Measurements from ENCODE around the gene EMC1. TPM values are rescaled to one million over a fixed set of nuclear protein-coding genes. Genes with fewer than 3 reads are reported as not detected.
"Not testable (repeated sequence)": the region's sequence is repeated elsewhere in the genome, so short reads cannot be mapped to it uniquely, and the experiment has no call there.

The EMC1 gene
- polyA plus RNA-seq, 1 donor (not counting 4 experiments of a cell fraction or from before 2014, with no cell fraction given): 28.6 TPM

DNA sequence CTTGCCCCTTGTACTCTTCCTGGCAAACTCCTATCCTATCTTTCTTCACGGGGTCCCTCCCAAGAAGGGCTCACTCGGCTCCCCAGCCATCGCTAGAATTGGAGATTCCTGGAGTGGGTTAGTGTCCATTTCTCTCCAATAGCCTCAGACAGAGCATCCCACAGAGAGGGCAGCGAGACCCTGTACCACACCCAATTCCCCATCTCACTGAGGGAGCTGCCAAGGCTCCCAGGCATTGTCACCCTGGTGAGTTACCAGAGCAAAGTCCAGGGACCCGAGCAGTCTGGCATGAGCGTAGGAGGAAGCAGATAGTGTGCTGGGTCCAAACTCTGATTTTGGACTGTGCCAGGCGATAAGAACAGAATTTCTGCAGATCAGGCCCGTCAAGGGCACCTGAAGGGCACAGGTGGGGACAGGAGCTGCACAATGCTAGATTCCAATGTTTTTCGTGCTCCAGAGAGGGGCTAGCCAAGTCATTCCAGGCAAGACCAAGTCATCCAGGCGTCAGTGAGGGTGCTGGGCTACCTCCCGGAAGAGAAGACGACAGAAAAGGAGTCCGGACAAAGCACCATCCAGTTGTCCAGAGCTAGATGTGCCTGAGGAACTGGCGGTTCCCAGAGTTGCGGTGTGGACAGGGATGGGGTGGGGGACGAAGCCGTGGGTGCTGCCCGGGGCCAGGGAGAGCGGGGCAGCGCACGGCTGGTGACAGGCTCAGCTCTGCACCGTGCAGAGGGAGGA lies 22.0 kb upstream of the EMC1 start:
- Histone ChIP-seq H3K79me2 (ENCODE audit: control insufficient read depth, insufficient read depth, low read length) (no peaks in the 10 kb centered on the region), H3K27ac (ENCODE audit: control insufficient read depth, insufficient read depth, low read length) (no peak overlapping the region), H3K27me3 (ENCODE audit: control insufficient read depth, extremely low read depth, insufficient read depth, low read length) (peaks cover 10% of the 10 kb centered on the region), H4K20me1 (ENCODE audit: control insufficient read depth, extremely low read depth, insufficient read depth, low read length) (no peaks in the 10 kb centered on the region), H3K4me2 (ENCODE audit: control insufficient read depth, extremely low read depth, insufficient read depth, low read depth, low read length) (no peak overlapping the region), H3K9me1 (ENCODE audit: control insufficient read depth, extremely low read depth, insufficient read depth, low read length) (no peaks in the 10 kb centered on the region), H3K9me3 (ENCODE audit: control insufficient read depth, low read depth, low read length) (peaks cover 3% of the 10 kb centered on the region), H3K36me3 (ENCODE audit: control insufficient read depth in 2 of 2, extremely low read depth in 1 of 2, insufficient read depth in 2 of 2, low read length in 2 of 2) (no peaks in the 10 kb centered on the region), H3K4me1 (ENCODE audit: control insufficient read depth, extremely low read depth, insufficient read depth, low read length) (no peaks in the 10 kb centered on the region), H3K4me3 (ENCODE audit: control insufficient read depth in 2 of 3, extremely low read depth in 1 of 3, insufficient read depth in 2 of 3, low read depth in 1 of 3, low read length in 3 of 3) (no peak overlapping the region), H2AFZ (ENCODE audit: control insufficient read depth, low read length) (no peak overlapping the region), H3K9ac (ENCODE audit: control insufficient read depth, extremely low read depth, insufficient read depth, low read length) (no peak overlapping the region)
- dilution Hi-C loops (cut with MboI; ENCODE audit: extremely low pct_ligation_motif_present, low sequenced_read_pairs): no loop called here
- no peak for DNase-seq (ENCODE audit: low read depth, low spot score)
- FAIRE-seq: no peak
- TF ChIP-seq, protein P1, sequence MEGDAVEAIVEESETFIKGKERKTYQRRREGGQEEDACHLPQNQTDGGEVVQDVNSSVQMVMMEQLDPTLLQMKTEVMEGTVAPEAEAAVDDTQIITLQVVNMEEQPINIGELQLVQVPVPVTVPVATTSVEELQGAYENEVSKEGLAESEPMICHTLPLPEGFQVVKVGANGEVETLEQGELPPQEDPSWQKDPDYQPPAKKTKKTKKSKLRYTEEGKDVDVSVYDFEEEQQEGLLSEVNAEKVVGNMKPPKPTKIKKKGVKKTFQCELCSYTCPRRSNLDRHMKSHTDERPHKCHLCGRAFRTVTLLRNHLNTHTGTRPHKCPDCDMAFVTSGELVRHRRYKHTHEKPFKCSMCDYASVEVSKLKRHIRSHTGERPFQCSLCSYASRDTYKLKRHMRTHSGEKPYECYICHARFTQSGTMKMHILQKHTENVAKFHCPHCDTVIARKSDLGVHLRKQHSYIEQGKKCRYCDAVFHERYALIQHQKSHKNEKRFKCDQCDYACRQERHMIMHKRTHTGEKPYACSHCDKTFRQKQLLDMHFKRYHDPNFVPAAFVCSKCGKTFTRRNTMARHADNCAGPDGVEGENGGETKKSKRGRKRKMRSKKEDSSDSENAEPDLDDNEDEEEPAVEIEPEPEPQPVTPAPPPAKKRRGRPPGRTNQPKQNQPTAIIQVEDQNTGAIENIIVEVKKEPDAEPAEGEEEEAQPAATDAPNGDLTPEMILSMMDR (optimal IDR thresholded peaks at IDR 0.05 in 1 of 3, IDR thresholded peaks at IDR 0.05 in 1 of 3, conservative IDR thresholded peaks at IDR 0.05 in 1 of 3; ENCODE audit: extremely low read depth in 1 of 3, insufficient read depth in 2 of 3, low read length in 3 of 3): no peak
- TF ChIP-seq EZH2 (IDR thresholded peaks at IDR 0.05; ENCODE audit: low read length): no peak

DNA sequence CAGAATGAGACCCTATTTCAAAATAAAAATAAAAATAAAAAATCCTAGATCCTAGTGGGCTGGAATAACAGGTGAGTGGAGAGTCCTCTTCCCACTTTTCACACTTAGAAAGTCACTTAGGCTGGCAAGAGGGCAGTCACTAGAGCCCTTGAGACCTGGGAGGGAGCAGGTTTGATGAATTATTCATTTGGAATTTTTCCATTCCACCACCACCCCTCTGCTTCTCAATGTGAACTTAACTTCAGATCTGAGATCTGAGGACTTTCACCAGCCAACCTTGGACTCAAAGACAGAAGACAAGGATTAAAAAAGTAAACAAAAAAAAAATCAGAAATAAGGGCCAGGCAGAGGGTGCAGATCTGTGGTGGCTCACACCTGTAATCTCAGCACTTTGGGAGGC lies 20.7 kb upstream of the EMC1 start:
- Histone ChIP-seq H3K9me3 (ENCODE audit: control insufficient read depth, low read depth, low read length) (peaks cover 3% of the 10 kb centered on the region), H3K4me2 (ENCODE audit: control insufficient read depth, extremely low read depth, insufficient read depth, low read depth, low read length) (no peak overlapping the region), H3K4me3 (ENCODE audit: control insufficient read depth in 2 of 3, extremely low read depth in 1 of 3, insufficient read depth in 2 of 3, low read depth in 1 of 3, low read length in 3 of 3) (no peak overlapping the region), H3K4me1 (ENCODE audit: control insufficient read depth, extremely low read depth, insufficient read depth, low read length) (no peaks in the 10 kb centered on the region), H3K79me2 (ENCODE audit: control insufficient read depth, insufficient read depth, low read length) (no peaks in the 10 kb centered on the region), H3K9ac (ENCODE audit: control insufficient read depth, extremely low read depth, insufficient read depth, low read length) (no peak overlapping the region), H3K27ac (ENCODE audit: control insufficient read depth, insufficient read depth, low read length) (no peak overlapping the region), H3K36me3 (ENCODE audit: control insufficient read depth in 2 of 2, extremely low read depth in 1 of 2, insufficient read depth in 2 of 2, low read length in 2 of 2) (no peaks in the 10 kb centered on the region), H3K27me3 (ENCODE audit: control insufficient read depth, extremely low read depth, insufficient read depth, low read length) (peaks cover 10% of the 10 kb centered on the region), H3K9me1 (ENCODE audit: control insufficient read depth, extremely low read depth, insufficient read depth, low read length) (no peaks in the 10 kb centered on the region), H4K20me1 (ENCODE audit: control insufficient read depth, extremely low read depth, insufficient read depth, low read length) (no peaks in the 10 kb centered on the region), H2AFZ (ENCODE audit: control insufficient read depth, low read length) (no peak overlapping the region)
- DNase-seq (ENCODE audit: low read depth, low spot score): no peak
- dilution Hi-C loops (cut with MboI; ENCODE audit: extremely low pct_ligation_motif_present, low sequenced_read_pairs): no loop called here
- TF ChIP-seq, protein P1 (optimal IDR thresholded peaks at IDR 0.05 in 1 of 3, IDR thresholded peaks at IDR 0.05 in 1 of 3, conservative IDR thresholded peaks at IDR 0.05 in 1 of 3; ENCODE audit: extremely low read depth in 1 of 3, insufficient read depth in 2 of 3, low read length in 3 of 3): no peak
- no peak for TF ChIP-seq EZH2 (IDR thresholded peaks at IDR 0.05; ENCODE audit: low read length)
- FAIRE-seq: no peak

DNA sequence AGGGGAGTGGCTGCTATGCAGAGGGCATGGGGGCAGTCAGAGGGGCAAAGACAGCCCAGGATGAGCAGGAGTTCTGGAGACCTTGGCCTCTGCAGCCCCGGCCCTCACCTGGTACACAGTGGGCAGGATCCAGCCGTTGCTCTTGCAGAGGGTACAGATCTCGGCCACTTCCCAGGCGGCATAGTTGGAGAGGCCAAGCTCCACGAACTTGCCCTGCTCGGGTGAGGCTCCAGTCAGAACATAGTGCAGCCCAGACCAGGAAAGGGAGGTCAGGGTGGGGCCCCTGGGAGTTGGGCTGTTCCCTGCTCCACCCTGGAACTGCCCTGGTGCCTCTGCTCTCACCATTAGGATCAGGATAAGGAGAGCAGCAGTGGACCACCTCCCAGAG lies 19.0 kb upstream of the EMC1 start:
- DNase-seq (ENCODE audit: low read depth, low spot score); H3K4me2 ChIP-seq (ENCODE audit: control insufficient read depth, extremely low read depth, insufficient read depth, low read depth, low read length); H2AFZ ChIP-seq (ENCODE audit: control insufficient read depth, low read length); H3K4me1 ChIP-seq (ENCODE audit: control insufficient read depth, extremely low read depth, insufficient read depth, low read length); H3K4me3 ChIP-seq (ENCODE audit: control insufficient read depth in 2 of 3, extremely low read depth in 1 of 3, insufficient read depth in 2 of 3, low read depth in 1 of 3, low read length in 3 of 3); H3K9me1 ChIP-seq (ENCODE audit: control insufficient read depth, extremely low read depth, insufficient read depth, low read length); H3K27me3 ChIP-seq (ENCODE audit: control insufficient read depth, extremely low read depth, insufficient read depth, low read length); H4K20me1 ChIP-seq (ENCODE audit: control insufficient read depth, extremely low read depth, insufficient read depth, low read length); H3K27ac ChIP-seq (ENCODE audit: control insufficient read depth, insufficient read depth, low read length); H3K36me3 ChIP-seq (ENCODE audit: control insufficient read depth in 2 of 2, extremely low read depth in 1 of 2, insufficient read depth in 2 of 2, low read length in 2 of 2); H3K79me2 ChIP-seq (ENCODE audit: control insufficient read depth, insufficient read depth, low read length); FAIRE-seq; H3K9me3 ChIP-seq (ENCODE audit: control insufficient read depth, low read depth, low read length); dilution Hi-C loops (cut with MboI; ENCODE audit: extremely low pct_ligation_motif_present, low sequenced_read_pairs); H3K9ac ChIP-seq (ENCODE audit: control insufficient read depth, extremely low read depth, insufficient read depth, low read length): not testable (repeated sequence)

All from keratinocyte (primary cell).